Naive thymus-derived CD4-positive, alpha-beta T cell (primary cell): ENCODE results near the gene MYLK4. TPM values are rescaled to one million over a fixed set of nuclear protein-coding genes. Genes with fewer than 3 reads are reported as not detected.

Experiments
- ATAC-seq: fragments of 150-1000 bp; cut with Tn5 transposase; 2 replicates; pipeline ENCODE4 v1.10.0; 2021; ENCODE audit warnings: mild to moderate bottlenecking, moderate library complexity
- CTCF ChIA-PET: fragments of 350-600 bp; sonication (Branson Sonifier 250); formaldehyde crosslinking; loops from one replicate; lab custom pipeline; 2021; ENCODE audit warnings: antibody characterized with exemption; lab: Charles Lee
- POLR2A ChIA-PET: fragments of 350-600 bp; sonication (Branson Sonifier 250); formaldehyde crosslinking; loops from one replicate; lab custom pipeline; 2021; ENCODE audit warnings: antibody characterized with exemption, inconsistent platforms; lab: Charles Lee
- DNase-seq, 9 donors: peaks; one replicate each; pipeline versions ENCODE4 v3.0.0 to v3.0.0-alpha.2; 2020 to 2022; ENCODE audit warnings: mixed read lengths in 1 of 9
- H3K27ac ChIP-seq: one replicate; pipeline ENCODE4 v1.7.0; 2013; ENCODE audit warnings: mild to moderate bottlenecking, low read depth, low read length, moderate library complexity
- H3K27me3 ChIP-seq, 2 donors: one replicate each; pipeline ENCODE4 v1.7.0; 2013; ENCODE audit warnings: low read length in 2 of 2, mild to moderate bottlenecking in 2 of 2, moderate library complexity in 2 of 2; ENCODE audit not compliant: control insufficient read depth in 2 of 2, insufficient read depth in 2 of 2
- H3K36me3 ChIP-seq, 3 experiments: 1 replicate in 2 of 3; 2 replicates in 1 of 3; pipeline ENCODE4 v1.7.0; 2013; ENCODE audit warnings: low read length in 3 of 3, mild to moderate bottlenecking in 3 of 3, moderate library complexity in 1 of 3; ENCODE audit not compliant: insufficient read depth in 3 of 3, control insufficient read depth in 2 of 3
- H3K4me1 ChIP-seq, 2 donors: one replicate each; pipeline ENCODE4 v1.7.0; 2013; ENCODE audit warnings: low read length in 2 of 2, mild to moderate bottlenecking in 2 of 2, moderate library complexity in 1 of 2; ENCODE audit not compliant: control insufficient read depth in 2 of 2, insufficient read depth in 2 of 2
- H3K4me3 ChIP-seq: 2 replicates; pipeline ENCODE4 v1.7.0; 2013; ENCODE audit warnings: mild to moderate bottlenecking, low read length
- H3K9me3 ChIP-seq, 3 experiments: 1 replicate in 2 of 3; 2 replicates in 1 of 3; pipeline ENCODE4 v1.7.0; 2013; ENCODE audit warnings: low read length in 3 of 3; ENCODE audit not compliant: control insufficient read depth in 2 of 3
- H3K27ac Mint-ChIP-seq, 9 donors: one replicate each; pipeline ENCODE4 v1.8.0; 2020 to 2022; ENCODE audit warnings: mixed read lengths in 9 of 9, mild to moderate bottlenecking in 8 of 9, moderate library complexity in 5 of 9, inconsistent platforms in 2 of 9
- H3K27me3 Mint-ChIP-seq, 5 donors: one replicate each; pipeline ENCODE4 v1.8.0; 2021 to 2022; ENCODE audit warnings: mixed read lengths in 5 of 5, mild to moderate bottlenecking in 1 of 5
- H3K36me3 Mint-ChIP-seq, 5 donors: one replicate each; pipeline ENCODE4 v1.8.0; 2020 to 2022; ENCODE audit warnings: mixed read lengths in 5 of 5, mild to moderate bottlenecking in 3 of 5, inconsistent platforms in 1 of 5
- H3K4me1 Mint-ChIP-seq, 7 donors: one replicate each; pipeline ENCODE4 v1.8.0; 2020 to 2022; ENCODE audit warnings: mixed read lengths in 7 of 7, mild to moderate bottlenecking in 3 of 7, inconsistent platforms in 1 of 7
- H3K4me3 Mint-ChIP-seq, 10 donors: one replicate each; pipeline ENCODE4 v1.8.0; 2020 to 2022; ENCODE audit warnings: mild to moderate bottlenecking in 10 of 10, mixed read lengths in 10 of 10, moderate library complexity in 6 of 10, inconsistent platforms in 2 of 10
- H3K9me3 Mint-ChIP-seq, 11 donors: one replicate each; pipeline ENCODE4 v1.8.0; 2020 to 2022; ENCODE audit warnings: mixed read lengths in 11 of 11, mild to moderate bottlenecking in 4 of 11, inconsistent platforms in 1 of 11, moderate library complexity in 1 of 11
- intact Hi-C, 2 donors: fragments of 100-400 bp; cut with micrococcal nuclease; formaldehyde crosslinking; loops; one replicate each; pipeline ENCODE4 v1.15.1; 2023
- polyA plus RNA-seq, 2 donors: library from polyadenylated mRNA; unstranded; fragments of 300-500 nt; fragmentation: Illumina TruSeq; gene quantifications; one replicate each; pipeline ENCODE4 v1.2.3, GENCODE V29; 2021
- total RNA-seq, 6 experiments: library from RNA in 5 of 6; stranded (reverse) in 5 of 6; gene quantifications; 1 replicate in 5 of 6; 2 replicates in 1 of 6; pipeline ENCODE4 v1.2.3 and lab custom pipeline; 2021 to 2026

MYLK4 gene
- total and polyA plus RNA-seq, 7 experiments from 2014 or later: 0.23 to 1.6 (median 0.34) TPM; not detected in 1

- DNase-seq: no peak
- Histone ChIP-seq H3K4me3 (no peak overlapping the region), H3K27ac (no peak overlapping the region), H3K36me3 (no peaks in the 10 kb centered on the region), H3K4me1 (no peaks in the 10 kb centered on the region), H3K27me3 (no peaks in the 10 kb centered on the region), H3K9me3 (no peaks in the 10 kb centered on the region)
- ATAC-seq: no peak
- no peak overlapping the region for H3K27ac Mint-ChIP-seq
- H3K9me3 Mint-ChIP-seq: no peaks in the 10 kb centered on the region
- H3K27me3 Mint-ChIP-seq: peaks cover 6 to 57% (median 12%) of the 10 kb centered on the region in 5 donors
- ChIA-PET POLR2A (interaction anchor here (0.6 kb wide), 1 partner anchor 664 kb away, joined by 3 read pairs; no protein-coding TSS in a partner anchor), CTCF (interaction anchor here (0.7 kb wide), 1 partner anchor 1272 kb away, joined by 3 read pairs; no protein-coding TSS in a partner anchor)
- intact Hi-C loops: no loop called here
- H3K36me3 Mint-ChIP-seq: no peaks in the 10 kb centered on the region
- peaks cover 0 to 9% (median 3%) of the 10 kb centered on the region in 7 donors for H3K4me1 Mint-ChIP-seq
- H3K4me3 Mint-ChIP-seq: no peak overlapping the region
Measured at GRCh38 chr6:2746557-2747061, 4.1 kb downstream of the MYLK4 start.

- H3K27ac Mint-ChIP-seq: no peak overlapping the region
- Histone ChIP-seq H3K27ac (no peak overlapping the region), H3K36me3 (no peaks in the 10 kb centered on the region), H3K27me3 (no peaks in the 10 kb centered on the region), H3K4me1 (no peaks in the 10 kb centered on the region), H3K4me3 (no peak overlapping the region), H3K9me3 (no peaks in the 10 kb centered on the region)
- CTCF ChIA-PET: no interaction called here
- POLR2A ChIA-PET: no interaction called here
- H3K4me3 Mint-ChIP-seq: no peak overlapping the region
- intact Hi-C loops: no loop called here
- H3K4me1 Mint-ChIP-seq: peaks cover 0 to 6% (median 3%) of the 10 kb centered on the region in 7 donors
- ATAC-seq (no peak), DNase-seq (no peak)
- H3K27me3 Mint-ChIP-seq: peaks cover 0 to 49% (median 3%) of the 10 kb centered on the region in 5 donors
- H3K36me3 Mint-ChIP-seq: no peaks in the 10 kb centered on the region
- no peaks in the 10 kb centered on the region for H3K9me3 Mint-ChIP-seq
Measured at GRCh38 chr6:2745246-2745645, 5.5 kb downstream of the MYLK4 start.

GRCh38 chr6:2744778-2745177, 5.9 kb downstream of the MYLK4 start:
- ATAC-seq (no peak), DNase-seq (no peak)
- Histone ChIP-seq H3K27ac (no peak overlapping the region), H3K4me3 (no peak overlapping the region), H3K4me1 (no peaks in the 10 kb centered on the region), H3K27me3 (no peaks in the 10 kb centered on the region), H3K9me3 (no peaks in the 10 kb centered on the region), H3K36me3 (no peaks in the 10 kb centered on the region)
- H3K27ac Mint-ChIP-seq: no peak overlapping the region
- intact Hi-C loops: no loop called here
- H3K36me3 Mint-ChIP-seq: no peaks in the 10 kb centered on the region
- H3K27me3 Mint-ChIP-seq: peaks cover 0 to 44% (median 0%) of the 10 kb centered on the region in 5 donors
- CTCF ChIA-PET: no interaction called here
- POLR2A ChIA-PET: no interaction called here
- no peak overlapping the region for H3K4me3 Mint-ChIP-seq
- no peaks in the 10 kb centered on the region for H3K9me3 Mint-ChIP-seq
- H3K4me1 Mint-ChIP-seq: peaks cover 0 to 2% (median 1%) of the 10 kb centered on the region in 7 donors

GRCh38 chr6:2744209-2744771, 6.4 kb downstream of the MYLK4 start:
- ATAC-seq: no peak

GRCh38 chr6:2743280-2744208, 7.2 kb downstream of the MYLK4 start:
- Histone ChIP-seq H3K36me3 (no peaks in the 10 kb centered on the region), H3K27ac (no peak overlapping the region), H3K4me1 (no peaks in the 10 kb centered on the region), H3K4me3 (no peak overlapping the region), H3K27me3 (no peaks in the 10 kb centered on the region), H3K9me3 (no peaks in the 10 kb centered on the region)
- Mint-ChIP-seq H3K27ac (no peak overlapping the region), H3K9me3 (no peaks in the 10 kb centered on the region), H3K4me3 (no peak overlapping the region), H3K36me3 (no peaks in the 10 kb centered on the region), H3K4me1 (peaks cover 0 to under 1% (median 0%) of the 10 kb centered on the region in 7 donors), H3K27me3 (peaks cover 0 to 33% (median 0%) of the 10 kb centered on the region in 5 donors)
- intact Hi-C loops: no loop called here
- ATAC-seq (no peak), DNase-seq (no peak)
- CTCF ChIA-PET: no interaction called here
- POLR2A ChIA-PET: interaction anchor here (1.2 kb wide), 1 partner anchor 320 kb away, joined by 3 read pairs; no protein-coding TSS in a partner anchor

More at GRCh38 chr6:2744209-2744771, 6.4 kb downstream of the MYLK4 start:
- no peak overlapping the region for H3K4me3 ChIP-seq
- no peak overlapping the region for H3K27ac Mint-ChIP-seq
- intact Hi-C loops: no loop called here
- no peak overlapping the region for H3K27ac ChIP-seq
- no peaks in the 10 kb centered on the region for H3K36me3 ChIP-seq
- no peak for DNase-seq
- CTCF ChIA-PET: no interaction called here
- no peaks in the 10 kb centered on the region for H3K4me1 Mint-ChIP-seq
- H3K27me3 ChIP-seq: no peaks in the 10 kb centered on the region
- no peaks in the 10 kb centered on the region for H3K36me3 Mint-ChIP-seq
- peaks cover 0 to 40% (median 0%) of the 10 kb centered on the region in 5 donors for H3K27me3 Mint-ChIP-seq
- no peaks in the 10 kb centered on the region for H3K9me3 Mint-ChIP-seq
- H3K9me3 ChIP-seq: no peaks in the 10 kb centered on the region
- H3K4me1 ChIP-seq: no peaks in the 10 kb centered on the region
- no peak overlapping the region for H3K4me3 Mint-ChIP-seq
- POLR2A ChIA-PET: interaction anchor here (1.2 kb wide), 1 partner anchor 319 kb away, joined by 3 read pairs; no protein-coding TSS in a partner anchor

GRCh38 chr6:2741756-2742155, 9.0 kb downstream of the MYLK4 start:
- intact Hi-C loops: no loop called here
- CTCF ChIA-PET: no interaction called here
- no peak for DNase-seq
- no peaks in the 10 kb centered on the region for H3K9me3 Mint-ChIP-seq
- no peak for ATAC-seq
- peaks cover 0 to 27% (median 0%) of the 10 kb centered on the region in 5 donors for H3K27me3 Mint-ChIP-seq
- no peaks in the 10 kb centered on the region for H3K9me3 ChIP-seq
- H3K4me3 ChIP-seq: no peak overlapping the region
- H3K36me3 ChIP-seq: no peaks in the 10 kb centered on the region
- H3K4me3 Mint-ChIP-seq: no peak overlapping the region
- no peak overlapping the region for H3K27ac ChIP-seq
- H3K27me3 ChIP-seq: no peaks in the 10 kb centered on the region
- H3K4me1 ChIP-seq: no peaks in the 10 kb centered on the region
- POLR2A ChIA-PET: no interaction called here
- H3K36me3 Mint-ChIP-seq: no peaks in the 10 kb centered on the region
- H3K27ac Mint-ChIP-seq: no peak overlapping the region
- H3K4me1 Mint-ChIP-seq: peaks cover 0 to 5% (median 0%) of the 10 kb centered on the region in 7 donors
